UCSD-AML1 (cell line): Measurements from ENCODE around the gene LPCAT1.

Experiments used
- DNase-seq: peaks from one replicate; lab custom pipeline; 2025; ENCODE audit not compliant: unreplicated experiment; lab: John Stamatoyannopoulos, UW

Gene LPCAT1

DNA sequence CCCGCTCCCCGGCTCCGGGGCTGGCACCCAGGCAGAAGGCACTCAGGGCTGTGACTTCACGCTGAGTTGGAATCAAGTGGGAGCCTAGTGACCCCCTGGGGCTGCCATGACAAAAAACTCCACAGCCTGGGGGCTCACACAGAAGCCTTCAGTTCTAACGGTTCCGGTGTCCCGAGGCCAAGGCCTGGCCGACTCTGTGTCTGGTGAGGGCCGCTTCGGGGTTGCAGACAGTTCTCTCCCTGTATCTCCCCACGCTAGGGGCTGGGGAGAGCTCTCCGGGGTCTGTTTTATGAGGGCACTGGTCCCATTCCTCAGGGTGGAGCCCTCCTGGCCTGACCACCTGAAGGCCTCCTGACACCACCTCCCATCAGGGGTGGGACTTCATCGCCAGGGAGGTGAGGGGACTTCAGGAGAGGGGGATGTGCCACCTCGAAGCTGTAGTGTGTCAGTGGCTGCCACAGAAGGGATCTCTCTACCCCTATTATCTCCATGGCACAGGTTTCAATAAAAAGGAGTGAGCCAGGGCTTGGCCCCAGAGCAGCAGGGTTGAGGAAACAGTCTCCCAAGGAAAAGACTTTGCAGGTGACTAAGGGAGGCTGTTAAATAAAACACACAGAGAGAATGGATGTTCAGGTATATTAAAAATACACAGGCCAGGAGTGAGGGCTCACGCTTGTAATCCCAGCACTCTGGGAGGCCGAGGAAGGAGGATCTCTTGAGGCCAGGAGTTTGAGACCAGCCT, 77.0 kb downstream of the LPCAT1 start:
- DNase-seq, result no peak

DNA sequence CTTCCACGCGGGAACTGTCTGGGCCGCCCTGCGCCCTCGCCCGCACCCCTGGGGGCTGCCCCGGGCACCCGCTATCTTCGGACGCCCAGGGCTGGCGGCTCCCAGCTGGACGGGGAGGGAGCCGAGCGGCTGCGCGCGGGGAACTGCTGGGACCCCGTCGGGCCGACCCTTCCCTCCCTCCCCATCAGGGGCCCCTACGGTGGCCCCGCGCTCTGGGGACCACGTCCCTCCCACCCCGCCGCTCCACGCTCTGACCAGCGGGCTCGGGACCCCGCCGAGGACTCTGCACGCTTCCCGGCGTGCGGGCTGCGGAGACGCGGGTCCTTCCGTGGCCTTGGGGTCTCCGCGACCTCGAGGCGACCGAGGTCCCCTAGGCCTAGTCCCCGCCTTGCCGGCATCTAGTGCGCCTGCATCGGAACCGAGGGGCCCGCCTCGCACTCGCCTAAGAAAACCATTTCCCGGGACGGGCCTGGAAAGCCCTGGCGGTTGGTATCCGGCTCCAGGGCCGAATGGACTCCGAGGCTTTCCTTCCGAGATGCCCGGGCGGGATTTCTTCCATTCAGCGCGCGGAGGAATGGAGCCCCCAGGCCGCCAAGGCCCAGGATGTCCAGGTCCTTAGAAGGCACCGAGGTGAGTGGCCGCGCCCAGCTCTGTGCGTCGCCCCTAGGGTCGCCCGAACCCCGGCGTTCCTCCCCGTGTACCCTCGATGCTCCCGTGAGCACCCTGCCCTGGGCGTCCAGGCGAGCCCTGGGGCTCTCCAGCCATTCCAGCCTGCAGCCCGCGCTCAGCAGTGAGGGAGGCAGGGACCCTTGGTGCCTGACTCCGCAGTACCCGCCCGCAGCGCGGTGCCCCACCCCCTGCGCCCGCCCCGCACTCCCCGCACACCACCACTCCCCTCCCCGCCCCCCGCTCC, 77.8 kb downstream of the LPCAT1 start:
- no peak for DNase-seq

DNA sequence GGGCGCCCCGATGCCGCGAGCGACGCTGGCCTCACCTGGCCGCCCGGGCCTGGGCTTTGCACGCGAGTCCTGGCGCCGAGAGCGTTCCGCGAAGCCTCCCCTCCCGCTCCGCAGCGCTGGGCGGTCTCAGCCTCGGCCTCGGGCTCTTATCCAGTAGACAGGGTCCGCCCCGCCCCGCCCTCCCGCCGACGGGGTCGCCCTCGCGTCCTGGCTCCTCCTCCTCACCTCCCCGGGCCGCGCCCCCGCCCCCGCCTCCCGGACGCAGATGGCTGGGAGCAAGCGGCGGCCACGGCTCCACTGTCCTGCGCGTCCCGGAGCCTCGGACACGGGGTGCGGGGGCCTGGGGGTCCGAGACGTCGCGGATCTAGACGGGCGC, 78.5 kb downstream of the LPCAT1 start, which contains the start of gene SLC6A3:
Gene SLC6A3, minus strand, starts transcription at position 128 of the 376 bp plus-strand sequence. CDS start 2,243 bp downstream, outside the sequence.
- no peak for DNase-seq

DNA sequence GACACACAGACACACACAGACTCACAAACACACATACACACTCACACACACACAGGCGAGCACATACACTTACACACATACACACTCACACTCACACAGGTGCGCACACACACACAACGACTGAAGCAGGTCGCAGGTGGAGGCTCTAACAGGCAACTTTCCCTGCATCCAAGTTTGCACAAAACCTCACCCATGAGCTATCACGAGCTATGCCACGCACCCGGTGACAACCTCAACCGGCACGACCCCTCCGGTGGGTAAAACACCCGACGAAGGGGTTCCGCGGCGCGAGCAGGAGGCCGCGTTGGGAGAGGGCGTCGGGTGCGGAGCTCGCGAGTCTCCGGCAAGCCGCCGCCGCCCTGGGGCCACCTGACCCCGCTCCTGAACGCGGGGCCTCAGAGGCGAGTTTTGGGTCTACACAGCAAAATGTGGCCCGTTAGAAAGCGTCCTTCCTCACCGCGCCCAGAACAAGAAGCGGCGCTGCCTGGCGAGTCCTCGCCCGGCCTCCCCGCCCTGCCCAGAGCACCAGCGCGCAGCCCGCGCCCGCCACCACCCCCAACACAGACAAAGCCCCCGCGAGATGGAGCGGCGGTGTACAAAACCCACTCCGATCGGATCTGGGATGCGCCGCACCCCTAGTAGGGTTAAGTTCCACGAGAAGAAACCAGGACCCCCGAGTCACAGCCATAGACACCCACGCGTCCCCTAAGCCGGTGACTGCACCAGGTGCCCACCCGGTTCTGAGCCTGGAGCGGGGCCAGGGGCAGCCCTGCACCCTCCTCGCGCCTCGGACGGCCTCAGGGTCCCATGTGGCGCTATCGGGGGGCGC, 79.2 kb downstream of the LPCAT1 start:
- no peak for DNase-seq

DNA sequence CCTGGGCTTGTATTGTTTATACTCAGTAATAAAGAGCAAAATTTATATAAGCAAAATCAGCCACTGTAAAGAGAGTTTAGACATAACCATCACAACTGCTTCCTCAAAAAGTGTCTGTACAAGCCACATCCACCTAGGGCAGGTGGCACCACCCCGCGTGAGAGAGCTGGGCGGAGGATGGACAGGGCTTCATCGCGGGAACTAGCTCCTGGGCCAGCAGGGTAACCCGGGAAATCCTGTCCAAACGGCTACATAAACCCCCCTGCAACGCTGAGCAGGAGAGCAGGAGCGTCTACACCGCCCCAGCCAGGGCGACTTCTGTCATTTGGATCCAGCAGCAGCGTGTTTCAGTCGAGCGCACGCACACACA, 79.8 kb downstream of the LPCAT1 start:
- DNase-seq, result no peak

DNA sequence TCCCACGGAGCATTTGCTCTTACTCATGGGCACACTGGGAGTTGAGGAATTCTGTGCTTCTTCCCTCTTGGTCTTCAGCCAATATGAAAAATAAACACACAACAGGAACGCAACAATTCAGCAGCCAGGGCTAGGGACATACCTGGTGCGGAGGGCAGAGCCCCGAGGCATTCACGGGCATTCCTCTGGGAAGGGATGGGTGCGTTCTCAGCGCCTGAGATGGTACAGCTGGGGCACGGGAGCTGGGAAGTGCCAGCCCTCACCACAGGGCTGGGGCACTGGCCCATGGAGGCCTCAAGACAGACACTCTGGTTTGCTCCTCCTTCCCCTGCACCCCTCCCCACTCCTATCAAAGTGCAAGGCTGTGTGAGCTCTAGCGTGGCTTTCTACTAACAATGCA, 80.6 kb downstream of the LPCAT1 start:
- DNase-seq, result no peak

DNA sequence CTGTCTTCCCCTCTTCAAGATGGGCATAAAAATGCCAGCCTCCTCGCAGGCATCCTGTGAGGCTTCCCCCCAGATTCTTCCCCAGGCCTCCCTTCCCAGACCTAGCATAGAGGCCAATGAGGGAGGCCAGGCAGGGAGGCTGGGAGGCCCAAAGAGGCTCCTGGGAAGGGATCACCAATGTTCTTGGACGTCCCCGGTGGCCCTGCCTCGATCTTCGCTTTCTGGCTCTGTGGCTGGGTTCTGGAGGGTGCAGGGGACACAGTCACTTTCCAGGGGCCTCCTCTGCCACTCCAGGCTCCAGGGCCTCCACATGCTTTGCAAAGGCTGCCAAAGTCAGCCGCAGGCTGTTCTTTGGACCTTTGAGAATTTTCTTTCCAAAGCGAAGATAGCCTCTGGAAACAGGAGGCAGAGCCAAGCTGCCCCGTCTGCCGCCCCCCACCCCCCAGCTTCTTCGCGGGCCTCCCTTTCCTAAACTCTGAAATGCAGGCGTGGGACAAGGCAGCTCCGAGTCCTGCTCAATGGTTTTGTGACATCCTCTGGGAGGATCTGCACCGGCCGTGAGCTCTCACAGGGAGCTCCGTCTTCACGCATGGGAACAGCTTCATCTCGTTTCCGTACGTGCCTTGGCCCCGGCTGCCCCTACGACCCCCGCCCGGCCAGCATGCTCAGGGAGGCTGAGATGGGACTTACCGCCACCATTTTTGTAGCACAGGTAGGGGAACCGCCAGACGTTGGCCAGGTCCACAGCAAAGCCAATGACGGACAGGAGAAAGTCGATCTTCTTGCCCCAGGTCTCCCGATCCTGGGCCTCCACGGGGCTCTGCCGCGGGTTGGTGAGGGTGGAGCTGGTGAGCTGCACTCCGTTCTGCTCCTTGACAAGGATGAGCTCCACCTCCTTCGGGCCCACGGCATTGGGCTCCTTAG, 81.3 kb downstream of the LPCAT1 start:
- no peak for DNase-seq

DNA sequence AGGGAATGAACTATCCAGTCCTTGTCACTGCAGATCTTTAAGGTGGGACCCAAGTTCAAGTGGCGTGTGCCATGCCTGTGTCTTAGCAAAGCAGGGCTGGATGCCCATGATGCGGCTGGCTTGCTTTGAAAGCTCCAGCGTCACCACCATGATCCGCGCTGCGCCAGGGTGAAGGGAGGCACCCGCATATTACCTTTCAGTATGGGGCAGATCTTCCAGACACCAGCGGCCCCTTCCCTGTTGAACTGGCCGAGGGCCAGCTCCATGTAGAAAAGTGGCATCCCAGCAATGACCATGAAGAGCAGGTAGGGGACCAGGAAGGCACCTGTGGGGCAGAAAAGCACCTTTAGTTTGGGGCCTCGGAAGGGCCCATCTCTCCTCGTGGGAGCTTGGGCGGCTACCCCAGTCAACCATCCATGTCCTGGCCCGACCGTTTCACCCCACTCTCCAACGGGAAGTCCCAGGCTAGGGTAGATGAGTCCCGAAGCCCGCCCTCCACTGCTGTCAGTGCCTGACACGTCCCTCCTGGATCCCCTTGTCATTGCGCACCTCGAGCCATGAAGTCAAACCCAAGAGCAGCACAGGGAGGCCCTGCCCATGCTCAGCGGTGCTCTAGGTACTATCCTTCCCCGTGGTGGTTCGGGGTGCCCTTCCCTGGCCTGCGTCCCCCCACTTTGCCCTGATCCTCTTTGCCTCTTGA, 82.4 kb downstream of the LPCAT1 start:
- no peak for DNase-seq

DNA sequence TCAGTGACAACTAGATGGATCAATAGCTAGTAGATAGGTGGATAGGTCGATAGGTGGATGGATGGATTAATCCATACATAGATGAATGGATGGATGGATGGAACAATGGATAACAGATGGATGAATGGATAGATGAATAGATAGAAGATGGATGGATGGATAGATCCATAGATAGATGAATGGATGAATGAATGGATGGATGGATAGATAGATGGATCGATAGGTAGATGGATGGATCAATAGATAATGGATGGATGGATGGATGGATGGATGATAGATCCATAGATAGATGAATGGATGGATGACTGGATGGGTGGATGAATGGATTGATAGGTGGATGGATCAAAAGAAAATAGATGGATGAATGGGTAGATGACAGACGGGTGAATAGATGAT, 83.7 kb downstream of the LPCAT1 start:
- DNase-seq, result no peak

DNA sequence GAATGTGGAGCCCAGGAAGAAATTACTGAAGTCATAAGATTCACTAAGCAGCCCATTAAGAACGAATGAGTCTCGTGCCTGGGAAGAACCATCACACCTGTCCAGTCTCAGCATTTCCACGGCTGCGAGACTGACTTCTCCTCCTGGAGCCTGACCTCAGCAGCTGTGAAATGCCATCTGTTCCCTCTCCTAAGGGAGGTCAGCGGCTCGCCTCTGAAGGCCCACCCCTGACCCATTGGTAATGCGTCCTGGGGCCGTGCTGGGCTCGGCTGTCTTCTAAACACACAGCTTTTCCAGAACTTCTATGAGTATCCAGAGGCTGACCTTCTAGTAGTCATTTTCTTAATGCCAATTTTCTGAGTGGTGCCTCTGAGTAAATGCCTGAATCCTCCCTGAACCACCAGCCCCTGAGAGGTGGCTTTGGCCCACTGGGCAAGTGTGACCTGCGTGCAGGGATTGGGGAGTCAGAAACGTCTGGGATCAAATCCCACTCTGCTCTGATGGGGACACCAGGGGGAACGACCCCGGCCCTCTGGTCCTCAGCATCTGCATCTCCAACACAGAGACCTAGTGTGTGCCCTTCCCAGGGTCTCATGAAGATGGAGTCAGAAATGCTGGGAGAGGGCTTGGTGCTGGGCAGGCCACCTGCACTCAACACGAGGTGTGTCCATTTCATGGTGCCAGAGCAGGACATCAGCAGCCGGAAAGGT, 84.2 kb downstream of the LPCAT1 start:
- no peak for DNase-seq

DNA sequence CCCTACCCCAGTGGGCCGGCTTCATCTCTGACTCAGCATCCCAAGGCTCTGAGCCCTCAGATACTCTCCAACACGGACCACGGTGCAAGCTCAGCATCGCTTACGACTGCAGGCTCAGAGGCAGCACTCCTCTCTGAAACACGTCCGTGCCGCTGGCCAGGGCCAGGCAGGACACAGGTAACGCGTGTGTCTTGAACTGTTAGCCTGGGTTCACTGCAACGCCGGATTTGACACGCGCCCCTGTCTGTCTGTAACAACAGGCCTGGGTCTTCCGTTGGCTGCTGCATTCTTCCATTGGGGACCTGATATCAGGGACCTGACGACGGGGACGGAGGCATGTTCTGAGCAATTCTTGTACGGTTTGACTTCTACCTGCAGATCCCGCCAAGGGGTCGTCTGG, 84.9 kb downstream of the LPCAT1 start:
- DNase-seq, result no peak

DNA sequence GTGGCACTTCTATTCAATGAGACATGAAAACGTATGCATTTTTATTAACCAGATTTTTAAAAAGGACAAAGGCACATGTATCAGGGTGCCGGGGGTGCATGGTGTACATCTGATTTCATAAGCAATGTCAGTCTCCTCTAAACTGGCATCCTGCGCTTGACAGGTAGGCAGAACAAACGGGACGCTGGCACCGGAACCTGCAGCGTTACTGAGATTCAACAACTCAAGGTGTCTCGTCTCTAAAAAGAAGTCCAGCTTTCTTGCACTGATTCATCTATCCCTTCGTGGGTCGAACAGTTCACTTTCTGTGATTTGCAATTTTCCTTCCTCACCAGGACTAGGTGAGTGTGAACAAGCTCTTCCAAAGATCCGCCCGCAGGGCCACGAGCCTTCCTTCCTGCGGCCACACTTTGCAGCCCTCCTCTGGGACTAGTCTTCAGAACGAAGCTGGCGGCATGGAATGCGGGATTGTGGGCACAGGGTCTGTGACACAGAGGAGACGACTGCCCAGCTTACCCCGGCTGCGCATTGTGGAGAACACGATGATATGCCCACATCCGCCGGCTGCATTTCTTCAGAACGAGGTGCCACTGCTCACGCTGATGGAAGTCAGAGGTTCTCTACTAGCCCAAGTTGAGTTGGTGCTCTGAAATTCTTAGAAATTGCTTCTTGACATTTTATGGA, 85.7 kb downstream of the LPCAT1 start:
- DNase-seq, result no peak

DNA sequence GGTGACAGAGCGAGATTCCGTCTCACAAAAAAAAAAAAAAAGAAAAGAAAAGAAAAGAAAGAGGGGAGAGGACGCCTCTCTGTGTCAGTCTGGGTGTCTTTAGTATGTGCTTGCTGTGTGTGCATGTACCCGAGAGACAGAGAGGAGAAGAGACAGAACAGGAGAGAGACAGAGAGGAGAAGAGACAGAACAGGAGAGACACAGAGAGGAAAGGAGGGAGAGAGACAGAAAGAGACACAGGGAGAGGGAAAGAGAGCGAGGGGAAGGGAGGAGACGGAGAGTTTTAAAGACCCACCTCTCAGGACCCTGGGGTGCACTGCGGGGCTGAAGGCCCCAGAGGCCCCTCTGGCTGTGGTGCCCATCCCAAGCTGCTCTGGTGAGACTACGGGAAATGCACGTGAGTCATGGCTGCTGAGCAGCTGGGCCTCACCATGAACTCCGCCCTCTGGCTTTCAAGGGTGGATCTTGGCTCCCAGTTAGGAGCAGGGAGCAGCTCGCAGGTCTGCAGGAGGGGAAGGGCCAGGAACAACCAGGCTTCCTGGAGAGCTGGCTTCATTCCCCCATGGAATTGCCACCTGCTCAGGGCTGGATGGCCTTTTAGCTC, 86.4 kb downstream of the LPCAT1 start:
- no peak for DNase-seq

DNA sequence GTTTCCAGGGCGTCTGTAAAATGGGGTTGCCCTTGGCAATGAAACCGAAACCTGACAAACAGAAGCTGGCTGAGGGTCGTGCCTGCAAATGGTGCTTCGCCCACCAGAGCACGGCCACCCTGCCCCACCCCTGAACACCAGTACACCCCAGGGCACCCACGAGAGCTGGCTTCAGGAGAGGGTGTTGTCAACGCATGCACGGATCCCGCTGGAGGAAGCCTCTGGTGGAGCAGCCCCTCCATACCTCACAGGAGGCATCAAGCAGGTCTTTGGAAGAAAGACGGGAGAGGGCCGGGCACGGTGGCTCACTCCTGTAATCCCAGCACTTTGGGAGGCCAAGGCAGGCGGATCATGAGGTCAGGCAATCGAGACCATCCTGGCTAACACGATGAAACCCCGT, 87.1 kb downstream of the LPCAT1 start:
- no peak for DNase-seq

DNA sequence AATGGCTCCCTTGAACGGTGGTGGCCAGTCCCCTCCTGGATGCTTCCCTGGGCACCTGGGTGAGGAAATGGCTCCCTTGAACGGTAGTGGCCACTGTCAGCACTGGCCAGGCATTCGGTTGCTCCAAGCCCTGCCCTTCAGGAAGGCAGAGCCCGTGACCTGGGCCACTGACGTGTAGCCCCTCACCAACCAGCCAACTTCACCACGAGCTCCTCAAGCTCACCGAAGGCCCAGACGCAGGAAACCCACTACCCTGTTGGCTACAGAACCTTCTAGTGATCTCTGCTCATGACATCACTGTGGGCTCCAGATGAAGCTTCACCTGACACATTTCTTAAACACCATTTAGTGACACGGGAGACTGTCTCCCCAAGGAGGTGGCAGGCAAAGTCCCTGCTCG, 87.7 kb downstream of the LPCAT1 start:
- no peak for DNase-seq

DNA sequence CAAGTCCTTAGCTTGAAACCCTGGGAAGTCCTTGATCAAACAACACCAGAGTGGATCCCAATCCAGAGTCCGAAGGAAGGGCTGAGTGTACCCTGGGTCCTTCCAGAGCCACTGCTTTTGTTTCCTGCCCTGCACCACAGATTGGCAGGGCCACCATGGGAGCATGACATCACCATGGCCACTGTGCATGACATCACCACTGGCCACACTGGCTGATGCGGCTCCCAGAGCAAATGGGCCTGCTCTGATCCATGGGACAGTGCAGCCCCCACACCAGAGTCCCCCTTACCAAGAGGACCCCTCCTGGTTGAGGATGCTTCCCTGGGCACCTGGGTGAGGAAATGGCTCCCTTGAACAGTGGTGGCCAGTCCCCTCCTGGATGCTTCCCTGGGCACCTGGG, 88.4 kb downstream of the LPCAT1 start:
- no peak for DNase-seq

DNA sequence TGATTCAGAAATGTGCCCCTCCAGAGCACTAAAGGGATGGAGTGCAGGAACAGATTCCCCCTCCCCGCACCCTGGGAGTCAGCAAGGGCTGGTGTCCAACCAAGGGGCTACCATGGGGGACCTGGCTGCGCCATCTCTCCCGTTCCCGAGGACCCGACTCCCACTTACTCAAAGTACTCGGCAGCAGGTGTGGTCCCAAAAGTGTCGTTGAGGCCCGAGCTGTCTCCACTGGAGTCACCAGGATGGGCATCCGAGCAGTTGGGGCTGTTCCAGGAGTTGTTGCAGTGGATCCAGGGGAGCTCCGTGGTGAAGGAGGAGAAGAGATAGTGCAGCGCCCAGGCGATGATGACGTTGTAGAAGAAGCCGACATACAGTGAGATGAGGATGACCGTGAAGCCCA, 91.5 kb downstream of the LPCAT1 start:
- no peak for DNase-seq

DNA sequence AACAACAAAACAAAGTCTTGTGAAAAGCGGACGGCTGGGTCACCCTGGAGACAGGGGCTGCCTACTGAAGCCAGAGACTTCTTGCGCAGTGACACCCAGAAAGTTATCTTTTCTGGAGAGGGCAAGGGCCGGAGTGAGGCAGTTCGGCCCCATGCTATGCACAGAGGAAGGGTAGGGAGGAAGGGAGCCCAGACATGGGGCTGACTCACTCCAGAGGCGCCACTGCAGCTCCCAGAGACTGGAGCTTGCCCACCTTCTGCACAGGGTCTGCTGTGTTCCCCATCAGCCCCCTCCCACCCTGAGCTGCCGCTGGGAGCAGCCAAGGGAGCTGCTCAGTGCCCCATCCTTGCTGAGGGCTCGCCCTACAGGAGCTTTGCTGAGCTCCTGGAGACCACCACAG, 91.9 kb downstream of the LPCAT1 start:
- no peak for DNase-seq
